Kidney epithelial cell (primary cell): ENCODE data around the gene DAZL. TPM values are rescaled to one million over a fixed set of nuclear protein-coding genes. Genes with fewer than 3 reads are reported as not detected.
"Not testable (repeated sequence)": the region's sequence is repeated elsewhere in the genome, so short reads cannot be mapped to it uniquely, and the experiment has no call there.

ENCODE experiments used
- DNase-seq: peaks from one replicate; pipeline ENCODE4 v3.0.0-alpha.2; 2010; ENCODE audit warnings: low read depth
- H3K27me3 ChIP-seq: 2 replicates; pipeline ENCODE4 v1.6.0; 2011; ENCODE audit warnings: low read length; ENCODE audit not compliant: control insufficient read depth, insufficient read depth
- H3K36me3 ChIP-seq: 2 replicates; pipeline ENCODE4 v1.5.1; 2011; ENCODE audit warnings: low read length; ENCODE audit not compliant: control insufficient read depth, insufficient read depth
- H3K4me3 ChIP-seq: 2 replicates; pipeline ENCODE4 v1.5.1; 2011; ENCODE audit warnings: low read depth, mild to moderate bottlenecking, control low read depth, low read length
- CTCF ChIP-seq: IDR thresholded peaks from 2 replicates; pipeline ENCODE4 v1.5.1; 2011; ENCODE audit warnings: mild to moderate bottlenecking, moderate library complexity, low read length, control low read depth, inconsistent platforms; ENCODE audit not compliant: insufficient read depth, poor library complexity, severe bottlenecking
- total RNA-seq: library from RNA; depleted of rRNA; stranded (reverse); fragments of >200 nt; gene quantifications from 2 replicates; pipeline ENCODE4 v1.2.3, GENCODE V29; 2015

DAZL gene
- total RNA-seq, 1 donor from 2014 or later = not detected

GRCh38 chr3:16632395-16632794 lies 27.2 kb upstream of the DAZL start:
- Histone ChIP-seq H3K27me3 (no peaks in the 10 kb centered on the region), H3K36me3 (no peaks in the 10 kb centered on the region), H3K4me3 (no peak overlapping the region)
- no peak for DNase-seq
- no peak for TF ChIP-seq CTCF

GRCh38 chr3:16618721-16619120 lies 13.5 kb upstream of the DAZL start:
- no peak for DNase-seq
- Histone ChIP-seq H3K4me3 (no peak overlapping the region), H3K27me3 (no peaks in the 10 kb centered on the region), H3K36me3 (no peaks in the 10 kb centered on the region)
- no peak for TF ChIP-seq CTCF

GRCh38 chr3:16617155-16617554 lies 11.9 kb upstream of the DAZL start:
- H3K36me3 ChIP-seq, DNase-seq, H3K27me3 ChIP-seq, H3K4me3 ChIP-seq: not testable (repeated sequence)

GRCh38 chr3:16616083-16616482 lies 10.9 kb upstream of the DAZL start:
- no peaks in the 10 kb centered on the region for H3K27me3 ChIP-seq
- no peak for TF ChIP-seq CTCF
- no peak for DNase-seq
- no peak overlapping the region for H3K4me3 ChIP-seq
- H3K36me3 ChIP-seq = no peaks in the 10 kb centered on the region

- Histone ChIP-seq H3K27me3 (no peaks in the 10 kb centered on the region), H3K4me3 (no peak overlapping the region), H3K36me3 (no peaks in the 10 kb centered on the region)
- no peak for TF ChIP-seq CTCF
- DNase-seq = no peak
Observed at GRCh38 chr3:16614033-16615031, 9.1 kb upstream of the DAZL start.

- TF ChIP-seq CTCF = no peak
- no peak overlapping the region for H3K4me3 ChIP-seq
- DNase-seq = no peak
- no peaks in the 10 kb centered on the region for H3K36me3 ChIP-seq
- no peaks in the 10 kb centered on the region for H3K27me3 ChIP-seq
Observed at GRCh38 chr3:16609927-16610580, 4.8 kb upstream of the DAZL start.
